Measurements from ENCODE around the gene PAAF1. TPM values are rescaled to one million over a fixed set of nuclear protein-coding genes. Genes with fewer than 3 reads are reported as not detected.

PAAF1 gene
- total RNA-seq, 1 donor from 2014 or later: 38.6 TPM

DNA sequence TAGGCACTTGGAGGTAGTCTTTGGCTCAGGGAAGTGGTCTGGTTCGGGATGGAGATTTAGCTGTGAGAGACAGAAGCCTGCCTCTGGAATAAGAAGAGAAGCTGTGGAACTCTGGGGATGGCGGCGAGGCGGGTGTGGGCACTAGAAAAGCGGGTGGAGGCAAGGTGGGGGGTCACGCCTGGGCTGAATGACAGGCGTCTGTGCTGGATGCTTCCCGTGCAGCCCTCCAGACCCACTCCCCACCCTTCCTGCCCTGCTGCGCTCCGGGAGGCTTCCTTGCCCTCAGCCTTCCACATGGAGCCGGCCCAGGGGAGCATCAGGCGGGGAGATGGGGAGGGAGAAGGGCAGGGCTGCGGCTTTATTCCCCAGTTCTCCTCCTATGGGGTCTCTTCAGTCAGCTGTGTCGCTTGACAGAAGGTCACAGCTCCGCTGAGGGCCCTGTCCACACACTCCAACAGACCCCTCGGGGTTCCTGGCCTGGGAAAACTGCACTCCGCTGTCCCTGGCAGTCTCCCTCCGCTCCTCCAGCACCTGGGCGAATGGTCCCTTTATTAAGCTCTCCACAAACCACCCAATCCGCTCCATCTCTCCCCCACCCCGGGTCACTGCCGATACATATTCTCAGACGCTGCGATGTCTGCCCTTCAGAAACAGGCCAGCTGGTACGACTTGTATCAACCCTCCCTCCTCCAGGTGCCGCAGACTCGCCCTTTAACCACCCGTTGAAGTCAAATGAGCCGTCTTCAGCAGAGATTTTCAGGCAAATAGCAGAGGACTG lies 80.3 kb downstream of the PAAF1 start:
- H4K20me1 ChIP-seq (ENCODE audit: low read depth): no peaks in the 10 kb centered on the region
- H3K9ac ChIP-seq: no peak overlapping the region
- H3K4me3 ChIP-seq: no peak overlapping the region
- no peaks in the 10 kb centered on the region for H3F3A ChIP-seq (ENCODE audit: low read depth)
- H3K27ac ChIP-seq: no peak overlapping the region
- Mint-ChIP-seq H3K4me1 (peaks cover 16% of the 10 kb centered on the region), H3K4me3 (no peak overlapping the region), H3K27me3 (ENCODE audit: insufficient read depth, low read depth) (peaks cover 5% of the 10 kb centered on the region), H3K27ac (peak overlapping the region; percentile 62), H3K36me3 (no peaks in the 10 kb centered on the region), H3K9me3 (no peaks in the 10 kb centered on the region)
- no peak overlapping the region for H2AFZ ChIP-seq (replicated peaks)
- no peaks in the 10 kb centered on the region for H3K36me3 ChIP-seq
- no peak for DNase-seq (ENCODE audit: low spot score)
- H3K27me3 ChIP-seq: no peaks in the 10 kb centered on the region
- H3K9me3 ChIP-seq (ENCODE audit: low read depth): no peaks in the 10 kb centered on the region
- TF ChIP-seq EZH2phosphoT487 (IDR thresholded peaks at IDR 0.05) (no peak), EZH2 (IDR thresholded peaks at IDR 0.05) (no peak)
- TF ChIP-seq, protein P1, sequence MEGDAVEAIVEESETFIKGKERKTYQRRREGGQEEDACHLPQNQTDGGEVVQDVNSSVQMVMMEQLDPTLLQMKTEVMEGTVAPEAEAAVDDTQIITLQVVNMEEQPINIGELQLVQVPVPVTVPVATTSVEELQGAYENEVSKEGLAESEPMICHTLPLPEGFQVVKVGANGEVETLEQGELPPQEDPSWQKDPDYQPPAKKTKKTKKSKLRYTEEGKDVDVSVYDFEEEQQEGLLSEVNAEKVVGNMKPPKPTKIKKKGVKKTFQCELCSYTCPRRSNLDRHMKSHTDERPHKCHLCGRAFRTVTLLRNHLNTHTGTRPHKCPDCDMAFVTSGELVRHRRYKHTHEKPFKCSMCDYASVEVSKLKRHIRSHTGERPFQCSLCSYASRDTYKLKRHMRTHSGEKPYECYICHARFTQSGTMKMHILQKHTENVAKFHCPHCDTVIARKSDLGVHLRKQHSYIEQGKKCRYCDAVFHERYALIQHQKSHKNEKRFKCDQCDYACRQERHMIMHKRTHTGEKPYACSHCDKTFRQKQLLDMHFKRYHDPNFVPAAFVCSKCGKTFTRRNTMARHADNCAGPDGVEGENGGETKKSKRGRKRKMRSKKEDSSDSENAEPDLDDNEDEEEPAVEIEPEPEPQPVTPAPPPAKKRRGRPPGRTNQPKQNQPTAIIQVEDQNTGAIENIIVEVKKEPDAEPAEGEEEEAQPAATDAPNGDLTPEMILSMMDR (IDR thresholded peaks at IDR 0.05): no peak
- no peak overlapping the region for H3K4me2 ChIP-seq
- H3K79me2 ChIP-seq (ENCODE audit: low read depth): no peaks in the 10 kb centered on the region
- H3K4me1 ChIP-seq: peaks cover 6% of the 10 kb centered on the region

DNA sequence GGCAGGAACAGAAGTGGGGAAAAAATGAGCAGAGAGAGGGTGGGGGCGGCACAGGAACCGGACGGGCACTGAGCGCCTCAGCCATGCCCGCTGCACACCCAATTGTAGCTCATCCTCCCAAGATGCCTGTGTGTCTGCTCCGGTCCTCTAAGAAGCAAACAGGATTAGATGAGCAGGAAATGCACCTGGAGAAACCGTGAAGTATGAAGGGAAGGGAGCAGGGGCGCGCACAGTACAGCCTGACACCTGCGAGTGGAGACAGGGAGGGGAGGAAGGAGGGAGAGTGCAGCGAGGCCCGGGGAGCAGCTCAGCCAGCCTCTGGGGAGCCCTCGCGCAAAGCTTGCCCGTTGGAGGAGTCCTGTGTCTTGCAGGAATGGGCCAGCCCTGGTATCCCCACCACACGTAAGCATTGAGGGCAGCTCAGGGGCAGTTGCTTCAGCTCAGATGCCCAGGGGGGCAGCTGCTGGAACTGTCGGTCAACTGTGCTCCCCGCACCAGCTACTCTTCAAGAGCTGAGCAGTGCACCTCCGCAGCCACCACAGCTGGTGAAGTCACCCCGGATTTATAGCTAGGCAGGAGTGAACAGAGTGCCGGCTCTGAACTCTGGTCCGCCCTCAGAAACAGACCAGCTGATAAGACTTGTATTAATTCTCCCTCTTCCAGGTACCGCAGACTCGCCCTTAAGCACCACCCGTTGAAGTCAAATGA lies 81.0 kb downstream of the PAAF1 start:
- no peaks in the 10 kb centered on the region for H3K79me2 ChIP-seq (ENCODE audit: low read depth)
- peaks cover 6% of the 10 kb centered on the region for H3K4me1 ChIP-seq
- peaks cover 6% of the 10 kb centered on the region for H3K27me3 Mint-ChIP-seq (ENCODE audit: insufficient read depth, low read depth)
- H3K36me3 Mint-ChIP-seq: no peaks in the 10 kb centered on the region
- peak overlapping the region; percentile 62 for H3K27ac Mint-ChIP-seq
- H3K4me2 ChIP-seq: no peak overlapping the region
- H3K4me3 Mint-ChIP-seq: peak overlapping the region; percentile 19
- no peak overlapping the region for H3K9ac ChIP-seq
- H3K9me3 ChIP-seq (ENCODE audit: low read depth): no peaks in the 10 kb centered on the region
- peaks cover 16% of the 10 kb centered on the region for H3K4me1 Mint-ChIP-seq
- no peak overlapping the region for H3K27ac ChIP-seq
- no peak overlapping the region for H3K4me3 ChIP-seq
- H4K20me1 ChIP-seq (ENCODE audit: low read depth): no peaks in the 10 kb centered on the region
- H3K36me3 ChIP-seq: no peaks in the 10 kb centered on the region
- no peaks in the 10 kb centered on the region for H3K27me3 ChIP-seq
- no peak for DNase-seq (ENCODE audit: low spot score)
- no peak overlapping the region for H2AFZ ChIP-seq (replicated peaks)
- H3K9me3 Mint-ChIP-seq: no peaks in the 10 kb centered on the region
- TF ChIP-seq EZH2 (IDR thresholded peaks at IDR 0.05) (no peak), EZH2phosphoT487 (IDR thresholded peaks at IDR 0.05) (no peak)
- TF ChIP-seq, protein P1 (IDR thresholded peaks at IDR 0.05): no peak
- H3F3A ChIP-seq (ENCODE audit: low read depth): no peaks in the 10 kb centered on the region

DNA sequence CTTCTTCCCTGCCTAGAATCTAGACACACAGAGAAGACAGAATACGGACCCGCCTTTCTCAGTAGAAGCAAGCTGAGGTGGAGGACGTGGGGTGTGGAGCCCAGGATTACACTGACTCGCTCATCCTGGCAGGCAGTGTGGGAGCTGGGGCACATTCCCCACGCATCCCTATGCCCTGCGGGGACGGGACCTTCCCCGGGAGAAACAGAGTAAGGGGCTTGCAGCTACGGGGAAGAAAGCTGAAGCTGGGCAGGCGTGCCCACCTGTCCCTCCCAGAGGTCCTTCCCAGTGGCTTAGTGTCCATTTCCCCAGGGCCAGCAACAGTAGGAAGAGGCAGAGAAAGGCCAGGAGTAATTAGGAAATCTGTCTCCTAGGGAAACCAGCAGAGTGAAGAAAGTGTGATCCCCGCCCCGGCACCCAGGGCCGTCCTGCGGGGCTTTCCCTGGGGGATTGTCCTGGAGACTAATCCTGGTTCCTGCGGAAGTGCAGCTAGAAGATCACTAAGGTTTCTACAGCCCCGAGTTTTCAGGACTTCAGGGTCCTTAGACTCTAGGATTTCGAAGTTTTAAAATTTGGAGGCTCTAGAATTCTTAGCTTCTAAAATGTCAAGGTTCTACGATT lies 81.8 kb downstream of the PAAF1 start:
- peak overlapping the region; percentile 19 for H2AFZ ChIP-seq (replicated peaks)

More for the DNA sequence above, 81.8 kb downstream of the PAAF1 start:
- no peak for TF ChIP-seq EZH2 (IDR thresholded peaks at IDR 0.05)
- no peak for TF ChIP-seq EZH2phosphoT487 (IDR thresholded peaks at IDR 0.05)
- TF ChIP-seq, protein P1 (IDR thresholded peaks at IDR 0.05): no peak
- no peaks in the 10 kb centered on the region for H3K79me2 ChIP-seq (ENCODE audit: low read depth)
- no peak overlapping the region for H3K4me2 ChIP-seq
- no peaks in the 10 kb centered on the region for H4K20me1 ChIP-seq (ENCODE audit: low read depth)
- H3K27ac ChIP-seq: no peak overlapping the region
- H3K27me3 ChIP-seq: no peaks in the 10 kb centered on the region
- H3K36me3 ChIP-seq: no peaks in the 10 kb centered on the region
- no peak for DNase-seq (ENCODE audit: low spot score)
- H3K4me3 Mint-ChIP-seq: peak overlapping the region; percentile 19
- peaks cover 16% of the 10 kb centered on the region for H3K4me1 Mint-ChIP-seq
- H3K9me3 ChIP-seq (ENCODE audit: low read depth): no peaks in the 10 kb centered on the region
- no peak overlapping the region for H3K4me3 ChIP-seq
- H3F3A ChIP-seq (ENCODE audit: low read depth): no peaks in the 10 kb centered on the region
- H3K36me3 Mint-ChIP-seq: no peaks in the 10 kb centered on the region
- no peak overlapping the region for H3K27ac Mint-ChIP-seq
- peaks cover 6% of the 10 kb centered on the region for H3K4me1 ChIP-seq
- no peaks in the 10 kb centered on the region for H3K9me3 Mint-ChIP-seq
- H3K9ac ChIP-seq: no peak overlapping the region
- peaks cover 6% of the 10 kb centered on the region for H3K27me3 Mint-ChIP-seq (ENCODE audit: insufficient read depth, low read depth)
